Lung microvascular endothelial cell (primary cell): ENCODE data around the gene XRCC4. TPM values are rescaled to one million over a fixed set of nuclear protein-coding genes. Genes with fewer than 3 reads are reported as not detected.
"Not testable (repeated sequence)": the region's sequence is repeated elsewhere in the genome, so short reads cannot be mapped to it uniquely, and the experiment has no call there.

ENCODE experiments used
- DNase-seq, 2 donors: peaks; one replicate each; pipeline versions ENCODE4 v3.0.0 to v3.0.0-alpha.2; 2010; ENCODE audit warnings: low read depth in 2 of 2
- total RNA-seq: library from RNA; depleted of rRNA; stranded (reverse); fragments of >200 nt; gene quantifications from 2 replicates; pipeline ENCODE4 v1.2.1, GENCODE V29; 2014

XRCC4 gene
- total RNA-seq, 1 donor from 2014 or later = 2.0 TPM

- no peak for DNase-seq
These were observed 100.5 kb downstream of the XRCC4 start for GRCh38 chr5:83177803-83178202.

- DNase-seq = no peak
These were observed 102.6 kb downstream of the XRCC4 start for GRCh38 chr5:83179966-83180365.

GRCh38 chr5:83184534-83184933, 107.2 kb downstream of the XRCC4 start:
- no peak for DNase-seq

- no peak for DNase-seq
These were observed 115.6 kb downstream of the XRCC4 start for GRCh38 chr5:83192947-83193346.

GRCh38 chr5:83197326-83197967, 120.1 kb downstream of the XRCC4 start:
- peak in 1 of 2 donors; percentile 1 for DNase-seq

- no peak for DNase-seq
These were observed 121.8 kb downstream of the XRCC4 start for GRCh38 chr5:83199126-83199525.

GRCh38 chr5:83204651-83205050, 127.3 kb downstream of the XRCC4 start:
- no peak for DNase-seq

- peak in 1 of 2 donors; percentile 1 for DNase-seq
These were observed 132.6 kb downstream of the XRCC4 start for GRCh38 chr5:83209963-83210362.

- DNase-seq = no peak
These were observed 141.7 kb downstream of the XRCC4 start for GRCh38 chr5:83219077-83219476.

GRCh38 chr5:83219495-83219894, 142.1 kb downstream of the XRCC4 start:
- DNase-seq = no peak

GRCh38 chr5:83220331-83220730, 143.0 kb downstream of the XRCC4 start:
- DNase-seq = no peak

GRCh38 chr5:83222906-83223305, 145.6 kb downstream of the XRCC4 start:
- no peak for DNase-seq

- no peak for DNase-seq
These were observed 150.3 kb downstream of the XRCC4 start for GRCh38 chr5:83227611-83228010.

GRCh38 chr5:83230511-83230910, 153.2 kb downstream of the XRCC4 start:
- no peak for DNase-seq

- DNase-seq = no peak
These were observed 167.2 kb downstream of the XRCC4 start for GRCh38 chr5:83244516-83244915.

GRCh38 chr5:83245037-83245436, 167.7 kb downstream of the XRCC4 start:
- DNase-seq = no peak

- DNase-seq = no peak
These were observed 168.7 kb downstream of the XRCC4 start for GRCh38 chr5:83246071-83246470.

GRCh38 chr5:83249156-83249555, 171.8 kb downstream of the XRCC4 start:
- DNase-seq = no peak

- no peak for DNase-seq
These were observed 174.5 kb downstream of the XRCC4 start for GRCh38 chr5:83251849-83252248.

- no peak for DNase-seq
These were observed 176.4 kb downstream of the XRCC4 start for GRCh38 chr5:83253720-83254119.

- no peak for DNase-seq
These were observed 177.9 kb downstream of the XRCC4 start for GRCh38 chr5:83255268-83255667.

GRCh38 chr5:83256091-83256780, 178.9 kb downstream of the XRCC4 start:
- no peak for DNase-seq

GRCh38 chr5:83257684-83258083, 180.3 kb downstream of the XRCC4 start:
- not testable (repeated sequence) for DNase-seq
